ENCODE data around the gene KIAA0513. TPM values are rescaled to one million over a fixed set of nuclear protein-coding genes. Genes with fewer than 3 reads are reported as not detected.
A peak's percentile ranks its signal among the peaks of the same experiment; 100 is the strongest.

KIAA0513 gene
- total and polyA plus RNA-seq, 2 of the 13 experiments (the other 11 are each of a cell fraction or from before 2014, with no cell fraction given), result 1.8 TPM

- no peak for TF ChIP-seq SUZ12 (IDR thresholded peaks at IDR 0.05; ENCODE audit: low read depth, low read length)
- no peak for TF ChIP-seq ZNF570 (CRISPR knock-in tag; IDR thresholded peaks at IDR 0.05; ENCODE audit: borderline replicate concordance)
- TF ChIP-seq, protein P1, sequence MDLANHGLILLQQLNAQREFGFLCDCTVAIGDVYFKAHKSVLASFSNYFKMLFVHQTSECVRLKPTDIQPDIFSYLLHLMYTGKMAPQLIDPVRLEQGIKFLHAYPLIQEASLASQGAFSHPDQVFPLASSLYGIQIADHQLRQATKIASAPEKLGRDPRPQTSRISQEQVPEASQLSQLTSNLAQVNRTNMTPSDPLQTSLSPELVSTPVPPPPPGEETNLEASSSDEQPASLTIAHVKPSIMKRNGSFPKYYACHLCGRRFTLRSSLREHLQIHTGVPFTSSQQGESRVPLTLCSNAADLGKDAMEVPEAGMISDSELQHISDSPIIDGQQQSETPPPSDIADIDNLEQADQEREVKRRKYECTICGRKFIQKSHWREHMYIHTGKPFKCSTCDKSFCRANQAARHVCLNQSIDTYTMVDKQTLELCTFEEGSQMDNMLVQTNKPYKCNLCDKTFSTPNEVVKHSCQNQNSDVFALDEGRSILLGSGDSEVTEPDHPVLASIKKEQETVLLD (CRISPR knock-in tag; IDR thresholded peaks at IDR 0.05; ENCODE audit: low read depth), result no peak; the same call in 1 of the 2 replicates
- TF ChIP-seq, protein P2, sequence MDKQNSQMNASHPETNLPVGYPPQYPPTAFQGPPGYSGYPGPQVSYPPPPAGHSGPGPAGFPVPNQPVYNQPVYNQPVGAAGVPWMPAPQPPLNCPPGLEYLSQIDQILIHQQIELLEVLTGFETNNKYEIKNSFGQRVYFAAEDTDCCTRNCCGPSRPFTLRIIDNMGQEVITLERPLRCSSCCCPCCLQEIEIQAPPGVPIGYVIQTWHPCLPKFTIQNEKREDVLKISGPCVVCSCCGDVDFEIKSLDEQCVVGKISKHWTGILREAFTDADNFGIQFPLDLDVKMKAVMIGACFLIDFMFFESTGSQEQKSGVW (CRISPR knock-in tag; IDR thresholded peaks at IDR 0.05; ENCODE audit: borderline replicate concordance), result no peak
- TF ChIP-seq ZNF878 (CRISPR knock-in tag; IDR thresholded peaks at IDR 0.05), result no peak; the same call in 1 of the 2 replicates
- peak; percentile 98 for TF ChIP-seq RAD51 (IDR thresholded peaks at IDR 0.05; ENCODE audit: borderline replicate concordance)
- 0 out of 2 replicates have a peak, but pooled peaks have one; percentile 32 for TF ChIP-seq LCORL (IDR thresholded peaks at IDR 0.05)
- TF ChIP-seq LCORL (CRISPR knock-in tag; IDR thresholded peaks at IDR 0.05), result peak; percentile 64; the same call in 1 of the 2 replicates
- peak; percentile 68 for TF ChIP-seq ARID5B (CRISPR knock-in tag; IDR thresholded peaks at IDR 0.05)
- no peak for TF ChIP-seq ZNF598 (CRISPR knock-in tag; IDR thresholded peaks at IDR 0.05; ENCODE audit: borderline replicate concordance)
- TF ChIP-seq SP1 (IDR thresholded peaks at IDR 0.05), result no peak
- peak; percentile 95 for TF ChIP-seq SP1 (CRISPR knock-in tag; IDR thresholded peaks at IDR 0.05)
- no peak for TF ChIP-seq SOX13 (IDR thresholded peaks at IDR 0.05)
- TF ChIP-seq SOX13 (CRISPR knock-in tag; conservative IDR thresholded peaks at IDR 0.05 in 1 of 2, IDR thresholded peaks at IDR 0.05 in 1 of 2), result peak in 1 of 2 experiments; percentile 19; a peak in 1 of 4 replicates
- TF ChIP-seq MTERF4 (CRISPR knock-in tag; IDR thresholded peaks at IDR 0.05), result no peak
- TF ChIP-seq MATR3 (CRISPR knock-in tag; IDR thresholded peaks at IDR 0.05), result no peak
- TF ChIP-seq POLR2G (IDR thresholded peaks at IDR 0.05; ENCODE audit: low read depth, low read length), result peak; percentile 80
- TF ChIP-seq ZGPAT (CRISPR knock-in tag; IDR thresholded peaks at IDR 0.05), result peak; percentile 82
- no peak; the same call in none of the 2 replicates for TF ChIP-seq MYPOP (CRISPR knock-in tag; IDR thresholded peaks at IDR 0.05)
- peak; percentile 32; the same call in 1 of the 2 replicates for TF ChIP-seq ZNF350 (CRISPR knock-in tag; IDR thresholded peaks at IDR 0.05; ENCODE audit: borderline replicate concordance, low read depth)
- TF ChIP-seq ZNF367 (CRISPR knock-in tag; IDR thresholded peaks at IDR 0.05; ENCODE audit: borderline replicate concordance), result no peak
Measured at GRCh38 chr16:85027349-85027957, at the start of gene KIAA0513 (continued).

All from HepG2 (cell line).